GM12891 (cell line): Measurements from ENCODE around the gene KRTAP23-1.

ENCODE experiments used
- POLR2AphosphoS5 ChIP-seq: IDR thresholded peaks from 2 replicates; pipeline ENCODE4 v1.6.1; 2011; ENCODE audit warnings: low read depth, low read length, control low read depth
- TAF1 ChIP-seq: IDR thresholded peaks from 2 replicates; pipeline ENCODE4 v1.6.1; 2011; ENCODE audit warnings: low read depth, low read length, control low read depth

GRCh38 chr21:30349572-30349971, 1.2 kb upstream of the KRTAP23-1 start:
- TF ChIP-seq POLR2AphosphoS5 (no peak), TAF1 (no peak)
